GM21825 (cell line): ENCODE data around the gene BHLHE23.

Experiments used
- ATAC-seq: cut with Tn5 transposase; IDR thresholded peaks from one replicate; pipeline ENCODE4 v1.9.1; 2021; ENCODE audit warnings: mild to moderate bottlenecking, moderate library complexity; ENCODE audit not compliant: unreplicated experiment

The BHLHE23 gene

GRCh38 chr20:62975251-62975760, 31.5 kb downstream of the BHLHE23 start:
- ATAC-seq: no peak

GRCh38 chr20:62972845-62973745, 33.7 kb downstream of the BHLHE23 start:
- ATAC-seq: no peak

GRCh38 chr20:62971950-62972844, 34.6 kb downstream of the BHLHE23 start:
- ATAC-seq: peak; percentile 71

- ATAC-seq: no peak
Measured at GRCh38 chr20:62971211-62971949, 35.4 kb downstream of the BHLHE23 start.

GRCh38 chr20:62970307-62971210, 36.2 kb downstream of the BHLHE23 start:
- ATAC-seq: no peak

GRCh38 chr20:62969939-62970306, 36.8 kb downstream of the BHLHE23 start:
- ATAC-seq: no peak

GRCh38 chr20:62969179-62969760, 37.5 kb downstream of the BHLHE23 start:
- no peak for ATAC-seq

GRCh38 chr20:62968378-62969178, 38.2 kb downstream of the BHLHE23 start:
- no peak for ATAC-seq

- ATAC-seq: no peak
Measured at GRCh38 chr20:62967628-62968351, 39.0 kb downstream of the BHLHE23 start.

GRCh38 chr20:62967149-62967501, 39.6 kb downstream of the BHLHE23 start:
- ATAC-seq: no peak

GRCh38 chr20:62966212-62967148, 40.3 kb downstream of the BHLHE23 start:
- no peak for ATAC-seq

- no peak for ATAC-seq
Measured at GRCh38 chr20:62965363-62965771, 41.4 kb downstream of the BHLHE23 start.

- no peak for ATAC-seq
Measured at GRCh38 chr20:62964700-62965099, 42.1 kb downstream of the BHLHE23 start.

- no peak for ATAC-seq
Measured at GRCh38 chr20:62963614-62964397, 43.0 kb downstream of the BHLHE23 start.

GRCh38 chr20:62962891-62963613, 43.7 kb downstream of the BHLHE23 start:
- ATAC-seq: no peak
